ENCODE measurements around the gene BMP4.

- TF ChIP-seq POLR2AphosphoS5 (IDR thresholded peaks at IDR 0.05; ENCODE audit: low read depth, low read length) (no peak), CTCF (IDR thresholded peaks at IDR 0.05) (no peak)
- TF ChIP-seq, protein P1, sequence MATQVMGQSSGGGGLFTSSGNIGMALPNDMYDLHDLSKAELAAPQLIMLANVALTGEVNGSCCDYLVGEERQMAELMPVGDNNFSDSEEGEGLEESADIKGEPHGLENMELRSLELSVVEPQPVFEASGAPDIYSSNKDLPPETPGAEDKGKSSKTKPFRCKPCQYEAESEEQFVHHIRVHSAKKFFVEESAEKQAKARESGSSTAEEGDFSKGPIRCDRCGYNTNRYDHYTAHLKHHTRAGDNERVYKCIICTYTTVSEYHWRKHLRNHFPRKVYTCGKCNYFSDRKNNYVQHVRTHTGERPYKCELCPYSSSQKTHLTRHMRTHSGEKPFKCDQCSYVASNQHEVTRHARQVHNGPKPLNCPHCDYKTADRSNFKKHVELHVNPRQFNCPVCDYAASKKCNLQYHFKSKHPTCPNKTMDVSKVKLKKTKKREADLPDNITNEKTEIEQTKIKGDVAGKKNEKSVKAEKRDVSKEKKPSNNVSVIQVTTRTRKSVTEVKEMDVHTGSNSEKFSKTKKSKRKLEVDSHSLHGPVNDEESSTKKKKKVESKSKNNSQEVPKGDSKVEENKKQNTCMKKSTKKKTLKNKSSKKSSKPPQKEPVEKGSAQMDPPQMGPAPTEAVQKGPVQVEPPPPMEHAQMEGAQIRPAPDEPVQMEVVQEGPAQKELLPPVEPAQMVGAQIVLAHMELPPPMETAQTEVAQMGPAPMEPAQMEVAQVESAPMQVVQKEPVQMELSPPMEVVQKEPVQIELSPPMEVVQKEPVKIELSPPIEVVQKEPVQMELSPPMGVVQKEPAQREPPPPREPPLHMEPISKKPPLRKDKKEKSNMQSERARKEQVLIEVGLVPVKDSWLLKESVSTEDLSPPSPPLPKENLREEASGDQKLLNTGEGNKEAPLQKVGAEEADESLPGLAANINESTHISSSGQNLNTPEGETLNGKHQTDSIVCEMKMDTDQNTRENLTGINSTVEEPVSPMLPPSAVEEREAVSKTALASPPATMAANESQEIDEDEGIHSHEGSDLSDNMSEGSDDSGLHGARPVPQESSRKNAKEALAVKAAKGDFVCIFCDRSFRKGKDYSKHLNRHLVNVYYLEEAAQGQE (IDR thresholded peaks at IDR 0.05; ENCODE audit: insufficient read depth in 1 of 2, low read depth in 2 of 2, low read length in 1 of 2), result no peak
These were observed 2.0 kb upstream of the BMP4 start for GRCh38 chr14:53958628-53959027.
